ENCODE measurements around the gene GNG12. TPM values are rescaled to one million over a fixed set of nuclear protein-coding genes. Genes with fewer than 3 reads are reported as not detected.
A peak's percentile ranks its signal among the peaks of the same experiment; 100 is the strongest.

Gene GNG12
- total and polyA plus RNA-seq, 9 of the 15 experiments (the other 6 are each of a cell fraction or from before 2014, with no cell fraction given), result 2.6 to 6.0 (median 4.1) TPM

GRCh38 chr1:67695963-67696362, 137.3 kb downstream of the GNG12 start:
- Histone ChIP-seq H3K9me3 (replicated peaks; ENCODE audit: control insufficient read depth, insufficient read depth, low read depth, low read length) (no peaks in the 10 kb centered on the region), H3K4me1 (replicated peaks in 1 of 2; ENCODE audit: control insufficient read depth in 2 of 2, insufficient read depth in 2 of 2, low read length in 2 of 2) (peaks cover 25 to 51% of the 10 kb centered on the region in 2 experiments), H3K27me3 (ENCODE audit: control insufficient read depth in 2 of 2, insufficient read depth in 2 of 2, low read length in 2 of 2) (no peaks in the 10 kb centered on the region), H3K27ac (ENCODE audit: extremely low read depth, low read depth, low read length) (no peak overlapping the region), H3K36me3 (ENCODE audit: control insufficient read depth, insufficient read depth, low read length) (peaks cover 15% of the 10 kb centered on the region), H3K79me2 (ENCODE audit: control insufficient read depth, insufficient read depth, low read length) (peaks cover 4% of the 10 kb centered on the region; the same call in 2 of the 3 replicates), H3K4me3 (no peak overlapping the region), H3K9me1 (ENCODE audit: control insufficient read depth, insufficient read depth, low read length) (no peaks in the 10 kb centered on the region), H3K9ac (ENCODE audit: insufficient read depth in 1 of 2, low read depth in 2 of 2, low read length in 2 of 2) (no peak overlapping the region), H4K20me1 (replicated peaks; ENCODE audit: control insufficient read depth, insufficient read depth, low read length) (no peaks in the 10 kb centered on the region), H2AFZ (ENCODE audit: low read depth, low read length) (no peak overlapping the region), H3K4me2 (ENCODE audit: insufficient read depth, low read length) (no peak overlapping the region)
- CTCF ChIA-PET (ENCODE audit: low intra/inter-chr PET ratio), result no interaction called here
- 40% methylated on average over 2 of the region's 2 CpGs for WGBS (ENCODE audit: insufficient coverage, low coverage, missing lambda C conversion rate)
- in situ Hi-C loops (cut with MboI), result loop anchor here (5.0 kb wide), 1 partner anchor 41 kb away; no protein-coding TSS in a partner anchor
- no TSS peak for BruUV-seq (replicated peaks)
- FAIRE-seq (no peak), ATAC-seq (no peak), DNase-seq (ENCODE audit: extremely low read depth in 1 of 4, low spot score in 3 of 4) (no peak)
- intact Hi-C loops (cut with micrococcal nuclease), result no loop called here
- POLR2A ChIA-PET, result interaction anchor here (1.0 kb wide), 1 partner anchor 16 kb away, joined by 4 read pairs; no protein-coding TSS in a partner anchor
- TF ChIP-seq, protein P1, sequence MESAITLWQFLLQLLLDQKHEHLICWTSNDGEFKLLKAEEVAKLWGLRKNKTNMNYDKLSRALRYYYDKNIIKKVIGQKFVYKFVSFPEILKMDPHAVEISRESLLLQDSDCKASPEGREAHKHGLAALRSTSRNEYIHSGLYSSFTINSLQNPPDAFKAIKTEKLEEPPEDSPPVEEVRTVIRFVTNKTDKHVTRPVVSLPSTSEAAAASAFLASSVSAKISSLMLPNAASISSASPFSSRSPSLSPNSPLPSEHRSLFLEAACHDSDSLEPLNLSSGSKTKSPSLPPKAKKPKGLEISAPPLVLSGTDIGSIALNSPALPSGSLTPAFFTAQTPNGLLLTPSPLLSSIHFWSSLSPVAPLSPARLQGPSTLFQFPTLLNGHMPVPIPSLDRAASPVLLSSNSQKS (CRISPR knock-in tag; IDR thresholded peaks at IDR 0.05), result no peak
- TF ChIP-seq ZBTB43 (CRISPR knock-in tag; IDR thresholded peaks at IDR 0.05), result no peak
- TF ChIP-seq FIP1L1 (IDR thresholded peaks at IDR 0.05; ENCODE audit: low read depth, low read length, poor library complexity, severe bottlenecking), result no peak
- TF ChIP-seq, protein P2, sequence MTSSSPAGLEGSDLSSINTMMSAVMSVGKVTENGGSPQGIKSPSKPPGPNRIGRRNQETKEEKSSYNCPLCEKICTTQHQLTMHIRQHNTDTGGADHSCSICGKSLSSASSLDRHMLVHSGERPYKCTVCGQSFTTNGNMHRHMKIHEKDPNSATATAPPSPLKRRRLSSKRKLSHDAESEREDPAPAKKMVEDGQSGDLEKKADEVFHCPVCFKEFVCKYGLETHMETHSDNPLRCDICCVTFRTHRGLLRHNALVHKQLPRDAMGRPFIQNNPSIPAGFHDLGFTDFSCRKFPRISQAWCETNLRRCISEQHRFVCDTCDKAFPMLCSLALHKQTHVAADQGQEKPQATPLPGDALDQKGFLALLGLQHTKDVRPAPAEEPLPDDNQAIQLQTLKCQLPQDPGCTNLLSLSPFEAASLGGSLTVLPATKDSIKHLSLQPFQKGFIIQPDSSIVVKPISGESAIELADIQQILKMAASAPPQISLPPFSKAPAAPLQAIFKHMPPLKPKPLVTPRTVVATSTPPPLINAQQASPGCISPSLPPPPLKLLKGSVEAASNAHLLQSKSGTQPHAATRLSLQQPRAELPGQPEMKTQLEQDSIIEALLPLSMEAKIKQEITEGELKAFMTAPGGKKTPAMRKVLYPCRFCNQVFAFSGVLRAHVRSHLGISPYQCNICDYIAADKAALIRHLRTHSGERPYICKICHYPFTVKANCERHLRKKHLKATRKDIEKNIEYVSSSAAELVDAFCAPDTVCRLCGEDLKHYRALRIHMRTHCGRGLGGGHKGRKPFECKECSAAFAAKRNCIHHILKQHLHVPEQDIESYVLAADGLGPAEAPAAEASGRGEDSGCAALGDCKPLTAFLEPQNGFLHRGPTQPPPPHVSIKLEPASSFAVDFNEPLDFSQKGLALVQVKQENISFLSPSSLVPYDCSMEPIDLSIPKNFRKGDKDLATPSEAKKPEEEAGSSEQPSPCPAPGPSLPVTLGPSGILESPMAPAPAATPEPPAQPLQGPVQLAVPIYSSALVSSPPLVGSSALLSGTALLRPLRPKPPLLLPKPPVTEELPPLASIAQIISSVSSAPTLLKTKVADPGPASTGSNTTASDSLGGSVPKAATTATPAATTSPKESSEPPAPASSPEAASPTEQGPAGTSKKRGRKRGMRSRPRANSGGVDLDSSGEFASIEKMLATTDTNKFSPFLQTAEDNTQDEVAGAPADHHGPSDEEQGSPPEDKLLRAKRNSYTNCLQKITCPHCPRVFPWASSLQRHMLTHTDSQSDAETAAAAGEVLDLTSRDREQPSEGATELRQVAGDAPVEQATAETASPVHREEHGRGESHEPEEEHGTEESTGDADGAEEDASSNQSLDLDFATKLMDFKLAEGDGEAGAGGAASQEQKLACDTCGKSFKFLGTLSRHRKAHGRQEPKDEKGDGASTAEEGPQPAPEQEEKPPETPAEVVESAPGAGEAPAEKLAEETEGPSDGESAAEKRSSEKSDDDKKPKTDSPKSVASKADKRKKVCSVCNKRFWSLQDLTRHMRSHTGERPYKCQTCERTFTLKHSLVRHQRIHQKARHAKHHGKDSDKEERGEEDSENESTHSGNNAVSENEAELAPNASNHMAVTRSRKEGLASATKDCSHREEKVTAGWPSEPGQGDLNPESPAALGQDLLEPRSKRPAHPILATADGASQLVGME (CRISPR knock-in tag; IDR thresholded peaks at IDR 0.05), result no peak
- TF ChIP-seq, protein P3, sequence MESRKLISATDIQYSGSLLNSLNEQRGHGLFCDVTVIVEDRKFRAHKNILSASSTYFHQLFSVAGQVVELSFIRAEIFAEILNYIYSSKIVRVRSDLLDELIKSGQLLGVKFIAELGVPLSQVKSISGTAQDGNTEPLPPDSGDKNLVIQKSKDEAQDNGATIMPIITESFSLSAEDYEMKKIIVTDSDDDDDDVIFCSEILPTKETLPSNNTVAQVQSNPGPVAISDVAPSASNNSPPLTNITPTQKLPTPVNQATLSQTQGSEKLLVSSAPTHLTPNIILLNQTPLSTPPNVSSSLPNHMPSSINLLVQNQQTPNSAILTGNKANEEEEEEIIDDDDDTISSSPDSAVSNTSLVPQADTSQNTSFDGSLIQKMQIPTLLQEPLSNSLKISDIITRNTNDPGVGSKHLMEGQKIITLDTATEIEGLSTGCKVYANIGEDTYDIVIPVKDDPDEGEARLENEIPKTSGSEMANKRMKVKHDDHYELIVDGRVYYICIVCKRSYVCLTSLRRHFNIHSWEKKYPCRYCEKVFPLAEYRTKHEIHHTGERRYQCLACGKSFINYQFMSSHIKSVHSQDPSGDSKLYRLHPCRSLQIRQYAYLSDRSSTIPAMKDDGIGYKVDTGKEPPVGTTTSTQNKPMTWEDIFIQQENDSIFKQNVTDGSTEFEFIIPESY (CRISPR knock-in tag; IDR thresholded peaks at IDR 0.05), result no peak
- TF ChIP-seq ARID1B (IDR thresholded peaks at IDR 0.05), result peak; percentile 67
- no peak; the same call in 1 of the 2 replicates for TF ChIP-seq CBFA2T3 (IDR thresholded peaks at IDR 0.05)
- no peak for TF ChIP-seq ZBTB34 (CRISPR knock-in tag; IDR thresholded peaks at IDR 0.05)

Data from K562 (cell line).